GM19238 (cell line): ENCODE measurements around the gene ANKRD63.
A peak's percentile ranks its signal among the peaks of the same experiment; 100 is the strongest.

Experiments used
- DNase-seq: peaks from one replicate; pipeline ENCODE4 v3.0.0; 2011; ENCODE audit warnings: low spot score; ENCODE audit not compliant: insufficient read length

Gene ANKRD63

GRCh38 chr15:40258544-40258943 lies 24.3 kb downstream of the ANKRD63 start:
- no peak for DNase-seq

- DNase-seq: no peak
Measured at GRCh38 chr15:40257656-40258450, 25.0 kb downstream of the ANKRD63 start.

- no peak for DNase-seq
Measured at GRCh38 chr15:40256638-40257235, 26.1 kb downstream of the ANKRD63 start.

- no peak for DNase-seq
Measured at GRCh38 chr15:40255033-40255432, 27.8 kb downstream of the ANKRD63 start.

DNA sequence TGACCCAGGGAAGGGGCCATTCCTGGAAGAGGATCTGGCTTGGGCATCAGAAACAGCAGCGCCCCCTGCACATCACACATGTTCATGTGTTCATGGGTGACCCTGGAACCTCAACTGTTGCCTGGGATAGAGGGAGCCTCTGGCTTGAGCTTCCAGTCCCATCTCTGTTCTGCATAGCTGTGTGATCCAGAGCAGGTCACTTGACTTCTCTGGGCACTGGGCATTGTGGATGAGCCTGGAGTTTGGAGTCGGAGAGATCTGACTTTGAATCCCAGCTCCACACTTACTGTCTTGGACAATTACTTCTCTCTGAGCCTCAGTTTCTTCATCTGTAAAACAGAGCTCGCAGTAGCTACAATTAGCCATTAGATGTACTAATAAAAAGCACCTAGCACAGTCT lies 28.4 kb downstream of the ANKRD63 start:
- DNase-seq: no peak

GRCh38 chr15:40253167-40253790 lies 29.6 kb downstream of the ANKRD63 start:
- no peak for DNase-seq

DNA sequence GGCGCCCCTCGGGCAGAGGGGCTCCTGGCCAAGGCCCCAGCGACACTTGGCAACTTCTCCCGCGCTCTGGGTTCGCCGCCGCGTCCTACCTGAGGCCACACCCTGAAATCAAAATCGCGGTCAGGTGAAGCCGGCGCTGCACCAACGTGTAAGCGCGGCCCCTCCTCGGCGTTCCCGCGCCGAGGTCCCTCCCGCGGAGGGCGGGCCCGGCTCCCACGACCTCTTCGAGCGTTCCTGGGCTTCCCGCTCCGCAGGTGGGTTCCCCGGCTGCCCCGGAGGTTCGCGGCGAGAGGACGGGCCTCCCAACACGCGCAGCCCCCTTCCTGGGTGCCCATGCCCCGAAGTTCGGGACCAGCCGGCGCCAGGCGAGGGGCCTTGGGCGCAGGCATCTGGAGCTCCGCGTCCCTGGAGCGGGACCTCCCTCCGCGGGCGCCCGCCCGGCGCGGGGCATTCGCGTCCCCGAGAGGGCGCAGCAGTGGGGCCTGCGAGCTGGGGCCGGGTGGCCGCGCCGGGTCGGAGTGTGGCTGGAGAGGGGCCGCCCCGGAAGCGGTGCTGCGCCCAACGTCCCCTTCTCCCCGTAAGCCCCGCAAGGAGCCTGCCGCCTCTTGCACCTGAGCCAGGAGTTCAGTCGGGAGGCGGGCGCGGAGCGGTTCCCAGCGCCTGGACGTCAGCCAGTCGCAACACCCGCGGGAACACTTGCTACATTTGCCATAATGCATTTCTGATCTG lies 30.3 kb downstream of the ANKRD63 start:
- peak; percentile 40 for DNase-seq

- no peak for DNase-seq
Measured at GRCh38 chr15:40252141-40252437, 30.8 kb downstream of the ANKRD63 start.

- no peak for DNase-seq
Measured at GRCh38 chr15:40251486-40252140, 31.3 kb downstream of the ANKRD63 start.

- DNase-seq: no peak
Measured at GRCh38 chr15:40250771-40251483, 31.9 kb downstream of the ANKRD63 start.

DNA sequence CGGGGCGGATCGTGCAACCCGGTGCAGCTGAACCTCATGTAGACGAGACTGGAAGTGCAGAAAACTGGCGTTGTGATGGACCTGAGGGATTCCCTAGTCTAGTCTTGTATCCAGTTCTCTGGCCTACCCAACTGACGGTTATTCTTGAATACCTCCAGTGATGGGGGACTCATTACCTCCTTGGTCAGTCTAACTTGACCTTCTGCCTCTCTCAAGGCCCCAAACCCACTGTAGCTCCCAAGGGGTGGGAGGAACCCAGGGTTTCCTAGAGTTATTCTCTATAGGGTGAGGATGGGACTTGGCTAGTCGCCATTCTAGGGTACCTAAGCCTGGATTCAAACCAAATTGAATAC lies 32.6 kb downstream of the ANKRD63 start:
- DNase-seq: no peak

DNA sequence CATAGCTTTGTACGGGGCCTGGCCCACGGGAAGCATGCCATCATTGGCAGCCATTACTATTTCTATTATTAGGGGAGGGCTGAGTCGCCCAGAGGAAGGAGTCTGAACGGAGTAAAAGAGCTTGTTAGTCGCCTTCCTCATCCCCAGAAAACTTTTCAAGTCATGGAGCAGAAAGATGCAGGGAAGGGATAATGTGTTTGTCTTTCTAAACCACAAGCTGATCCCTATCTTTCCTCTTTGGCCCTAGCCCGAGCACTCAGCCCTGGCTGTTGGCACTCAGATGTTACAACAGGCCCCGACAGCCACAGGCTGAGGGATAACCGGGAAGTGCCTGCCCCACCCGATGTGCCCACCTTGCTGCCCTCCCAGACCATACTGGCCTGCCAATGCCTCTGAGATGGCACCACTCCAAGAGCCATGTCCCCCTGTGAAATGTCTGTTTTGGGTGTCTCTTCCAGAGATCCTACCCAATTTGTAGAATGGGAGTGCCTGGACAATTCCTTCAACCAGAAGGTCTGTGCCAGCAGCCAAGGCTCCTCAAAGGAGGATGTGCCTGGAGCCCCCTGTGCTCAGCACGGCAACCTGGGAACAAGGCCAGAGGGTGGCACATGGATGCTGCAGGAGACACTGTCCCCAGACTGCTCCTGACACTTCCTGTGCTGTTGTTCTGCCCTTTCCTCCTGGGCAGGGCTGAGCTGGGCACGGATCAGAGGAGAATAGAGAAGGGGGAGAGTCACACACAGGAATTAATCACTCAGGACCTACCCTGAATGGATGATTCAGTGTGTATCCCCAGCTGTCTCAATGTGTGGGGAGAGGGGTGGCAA lies 33.2 kb downstream of the ANKRD63 start:
- no peak for DNase-seq

- DNase-seq: no peak
Measured at GRCh38 chr15:40248006-40248783, 34.7 kb downstream of the ANKRD63 start.

GRCh38 chr15:40247406-40247971 lies 35.4 kb downstream of the ANKRD63 start:
- no peak for DNase-seq

GRCh38 chr15:40246496-40247280 lies 36.2 kb downstream of the ANKRD63 start:
- DNase-seq: no peak

DNA sequence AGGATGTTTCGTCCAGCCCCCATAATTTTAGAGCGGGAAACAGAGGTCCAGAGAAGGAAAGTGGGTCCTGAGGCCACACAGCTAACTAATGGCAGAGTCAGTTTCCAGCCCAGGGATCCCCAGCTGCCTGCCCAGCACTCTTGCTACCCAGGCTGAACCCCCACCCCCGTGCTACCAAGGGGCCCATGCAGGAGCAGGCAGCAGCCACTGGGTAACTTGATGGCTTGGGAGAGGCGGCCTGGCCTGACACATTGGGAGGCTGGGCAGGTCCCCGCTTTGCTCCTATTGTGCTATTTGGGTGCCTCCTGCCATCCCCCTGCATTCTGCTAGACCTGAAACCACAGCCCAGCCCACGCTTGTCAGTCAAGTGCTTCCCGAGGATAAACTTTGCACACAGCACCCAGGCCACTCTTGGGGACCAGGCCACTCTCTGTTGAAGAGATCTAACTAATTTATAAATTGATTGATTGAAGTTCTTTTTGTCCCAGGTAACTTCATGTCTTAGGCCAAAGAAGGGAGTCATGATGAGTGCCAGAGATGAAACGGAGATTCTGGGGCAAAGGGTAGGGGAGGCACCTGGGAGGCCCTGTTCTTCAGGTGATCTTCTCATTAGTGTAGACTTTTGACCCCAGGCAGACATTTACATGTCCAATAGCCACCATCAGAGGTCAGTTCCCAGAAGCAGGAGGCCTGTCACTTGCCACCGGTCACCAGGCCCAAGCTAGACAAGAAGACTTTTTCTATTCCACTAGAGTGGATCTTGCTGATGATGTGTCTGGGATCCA lies 37.0 kb downstream of the ANKRD63 start:
- no peak for DNase-seq

DNA sequence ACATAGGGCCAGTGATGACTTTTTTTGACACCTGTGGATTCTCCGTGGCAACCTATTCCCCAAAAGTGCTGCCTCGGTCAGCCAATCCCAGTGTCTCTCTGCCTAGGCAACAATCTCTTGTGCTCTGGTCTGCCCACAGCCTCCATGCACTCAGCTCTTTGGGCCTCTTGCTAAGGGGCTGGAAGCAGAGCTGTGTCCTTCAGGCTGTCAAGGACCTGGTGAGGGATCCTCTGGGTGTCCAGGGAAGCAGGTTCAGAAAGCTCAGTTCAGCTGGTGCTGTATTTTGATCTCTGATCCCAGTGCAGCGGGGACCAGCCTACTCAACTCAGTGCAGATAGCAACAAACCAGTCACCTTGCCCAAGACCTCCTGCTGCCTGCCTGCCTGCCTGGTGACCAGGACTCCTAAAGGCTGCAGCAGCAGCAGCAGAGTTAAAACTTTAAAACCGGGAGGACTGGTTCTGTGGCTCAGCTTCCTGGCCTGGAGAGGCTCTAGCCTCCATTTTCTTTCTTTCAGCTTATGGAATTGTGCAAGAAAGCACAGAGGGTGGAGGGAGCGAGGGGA lies 37.8 kb downstream of the ANKRD63 start:
- no peak for DNase-seq
